Endothelial cell of umbilical vein (primary cell): ENCODE results near the gene KLF1. TPM values are rescaled to one million over a fixed set of nuclear protein-coding genes. Genes with fewer than 3 reads are reported as not detected.

Experiments used
- BruUV-seq: library from RNA; stranded (reverse); fragments of 400-500 nt; replicated peaks from 2 replicates; lab custom pipeline; 2021; lab: Mats Ljungman, UMichigan
- CTCF ChIA-PET: fragments of 300-600, 350-600 bp; sonication (Branson Sonifier 250); formaldehyde crosslinking; loops from one replicate; lab custom pipeline; 2021; ENCODE audit warnings: antibody characterized with exemption, inconsistent platforms; lab: Charles Lee
- POLR2A ChIA-PET: fragments of 300-600, 350-600 bp; sonication (Branson Sonifier 250); formaldehyde crosslinking; loops from one replicate; lab custom pipeline; 2021; ENCODE audit warnings: antibody characterized with exemption, inconsistent platforms; lab: Charles Lee
- DNase-seq: peaks from one replicate; pipeline ENCODE4 v3.0.0-alpha.2; 2011; ENCODE audit warnings: low read depth, low spot score
- FAIRE-seq: peaks from 2 replicates; lab custom pipeline; 2011; peaks lifted over from hg19 to GRCh38; lab: Jason Lieb, UNC
- H2AFZ ChIP-seq: 2 replicates; pipeline ENCODE4 v1.6.0; 2012; ENCODE audit warnings: low read depth, low read length, control low read depth, inconsistent platforms
- H3K27ac ChIP-seq: 2 replicates; pipeline ENCODE4 v1.5.1; 2011; ENCODE audit warnings: low read depth, mild to moderate bottlenecking, control low read depth, low read length, moderate library complexity; ENCODE audit not compliant: insufficient read depth
- H3K27me3 ChIP-seq, 2 experiments: 2 replicates each; pipeline versions ENCODE4 v1.6.0 to v1.6.1; 2011; ENCODE audit warnings: low read length in 2 of 2, mixed read lengths in 1 of 2; ENCODE audit not compliant: control insufficient read depth in 2 of 2, insufficient read depth in 2 of 2
- H3K36me3 ChIP-seq, 2 experiments: 2 replicates in 1 of 2; 3 replicates in 1 of 2; pipeline ENCODE4 v1.5.1; 2011; ENCODE audit warnings: low read length in 2 of 2, mild to moderate bottlenecking in 1 of 2, moderate library complexity in 1 of 2; ENCODE audit not compliant: control insufficient read depth in 2 of 2, insufficient read depth in 2 of 2; ENCODE audit errors: extremely low read depth in 1 of 2
- H3K4me1 ChIP-seq: 3 replicates; pipeline ENCODE4 v1.5.1; 2011; ENCODE audit warnings: mild to moderate bottlenecking, low read length; ENCODE audit not compliant: control insufficient read depth, insufficient read depth; ENCODE audit errors: extremely low read depth
- H3K4me2 ChIP-seq: 2 replicates; pipeline ENCODE4 v1.6.1; 2011; ENCODE audit warnings: low read length, control low read depth, mixed read lengths; ENCODE audit not compliant: insufficient read depth
- H3K4me3 ChIP-seq, 3 experiments: fragments of 200-600 bp in 1 of 3; sonication (generic), shearing (Covaris generic) in 1 of 3; replicated peaks in 1 of 3; 2 replicates each; pipeline ENCODE4 v1.5.1; 2011 to 2016; ENCODE audit warnings: control low read depth in 3 of 3, low read length in 3 of 3, mild to moderate bottlenecking in 2 of 3, inconsistent platforms in 1 of 3, low read depth in 1 of 3, moderate library complexity in 1 of 3; ENCODE audit not compliant: insufficient read depth in 1 of 3
- H3K79me2 ChIP-seq: 2 replicates; pipeline ENCODE4 v1.6.0; 2012; ENCODE audit warnings: low read length, inconsistent platforms; ENCODE audit not compliant: control insufficient read depth, insufficient read depth
- H3K9ac ChIP-seq: replicated peaks from 2 replicates; pipeline ENCODE3; 2011; ENCODE audit warnings: low read length, control low read depth; ENCODE audit not compliant: insufficient read depth; ENCODE audit errors: extremely low read depth
- H3K9me1 ChIP-seq: replicated peaks from 3 replicates; pipeline ENCODE4 v1.6.0; 2011; ENCODE audit warnings: mild to moderate bottlenecking, low read length; ENCODE audit not compliant: control insufficient read depth, insufficient read depth; ENCODE audit errors: extremely low read depth
- H3K9me3 ChIP-seq: replicated peaks from 2 replicates; pipeline ENCODE4 v1.5.1; 2012; ENCODE audit warnings: low read length, inconsistent platforms; ENCODE audit not compliant: control insufficient read depth, insufficient read depth
- H4K20me1 ChIP-seq: replicated peaks from 2 replicates; pipeline ENCODE3; 2011; ENCODE audit warnings: mild to moderate bottlenecking, low read length; ENCODE audit not compliant: control insufficient read depth, insufficient read depth; ENCODE audit errors: extremely low read depth
- CTCF ChIP-seq, 2 donors: IDR thresholded peaks; 1 replicate in 1 of 2; 2 replicates in 1 of 2; pipeline ENCODE4 v1.5.1; 2011; ENCODE audit warnings: low read length in 2 of 2, mild to moderate bottlenecking in 2 of 2, moderate library complexity in 2 of 2, control low read depth in 1 of 2, inconsistent platforms in 1 of 2, low read depth in 1 of 2; ENCODE audit not compliant: insufficient read depth in 1 of 2; ENCODE audit errors: extremely low read depth in 1 of 2
- EZH2 ChIP-seq: IDR thresholded peaks from 2 replicates; pipeline ENCODE4 v1.6.1; 2012; ENCODE audit warnings: borderline replicate concordance, low read depth, mild to moderate bottlenecking, moderate library complexity, low read length, inconsistent platforms; ENCODE audit not compliant: severe bottlenecking
- FOS ChIP-seq: IDR thresholded peaks from 2 replicates; pipeline ENCODE4 v1.6.1; 2011; ENCODE audit warnings: mild to moderate bottlenecking, low read length, moderate library complexity, borderline replicate concordance; ENCODE audit not compliant: insufficient read depth
- GATA2 ChIP-seq: IDR thresholded peaks from 2 replicates; pipeline ENCODE4 v1.7.0; 2011; ENCODE audit warnings: low read depth, mild to moderate bottlenecking, moderate library complexity, mixed read lengths, low read length; ENCODE audit not compliant: insufficient read length, insufficient read depth
- JUN ChIP-seq: IDR thresholded peaks from 2 replicates; pipeline ENCODE4 v1.6.1; 2011; ENCODE audit warnings: borderline replicate concordance, low read depth; ENCODE audit not compliant: insufficient read length, insufficient read depth
- MAX ChIP-seq: IDR thresholded peaks from 2 replicates; pipeline ENCODE4 v1.6.1; 2011; ENCODE audit not compliant: insufficient read depth, insufficient read length
- MYC ChIP-seq: IDR thresholded peaks from one replicate; pipeline ENCODE4 v1.6.1; 2011; ENCODE audit warnings: mild to moderate bottlenecking, low read depth, low read length
- POLR2A ChIP-seq: IDR thresholded peaks from 2 replicates; pipeline ENCODE4 v1.6.1; 2012; ENCODE audit warnings: low read depth, mild to moderate bottlenecking, control low read depth, low read length
- POLR2AphosphoS5 ChIP-seq: IDR thresholded peaks from 2 replicates; pipeline ENCODE4 v1.6.1; 2012; ENCODE audit warnings: low read depth, mild to moderate bottlenecking, control low read depth, low read length, moderate library complexity; ENCODE audit not compliant: insufficient read depth
- dilution Hi-C: fragments of 300-500 bp; cut with MboI; formaldehyde crosslinking; loops from one replicate; pipeline ENCODE4 v1.15.0; 2019; ENCODE audit warnings: low sequenced_read_pairs; ENCODE audit not compliant: extremely low pct_ligation_motif_present
- intact Hi-C: fragments of 100-400 bp; cut with micrococcal nuclease; formaldehyde crosslinking; loops from one replicate; pipeline ENCODE4 v1.10.0; 2022
- polyA plus RNA-seq, 4 experiments: library from polyadenylated mRNA; depleted of rRNA in 3 of 4; stranded (reverse) in 3 of 4; unstranded in 1 of 4; fragments of >200 nt; gene quantifications; 2 replicates each; pipeline versions ENCODE4 v1.2.1 to v1.2.3, GENCODE V29; 2011 to 2012; ENCODE audit warnings: missing spikeins in 1 of 4
- total RNA-seq: library from RNA; stranded (reverse); gene quantifications from 2 replicates; pipeline ENCODE4 v1.2.3, GENCODE V29; 2021

The KLF1 gene
- total and polyA plus RNA-seq, 2 donors (not counting 3 experiments of a cell fraction or from before 2014, with no cell fraction given) = not detected

GRCh38 chr19:12899891-12900518, 13.0 kb upstream of the KLF1 start:
- FAIRE-seq (no peak), DNase-seq (no peak)
- H3K9me3 ChIP-seq = no peaks in the 10 kb centered on the region
- H2AFZ ChIP-seq = no peak overlapping the region
- no peak overlapping the region for H3K4me3 ChIP-seq
- H3K27me3 ChIP-seq = no peaks in the 10 kb centered on the region
- no peak overlapping the region for H3K9ac ChIP-seq
- H3K36me3 ChIP-seq = peaks cover 0 to 5% of the 10 kb centered on the region in 2 experiments
- no peak overlapping the region for H3K27ac ChIP-seq
- intact Hi-C loops (no loop called here), dilution Hi-C loops (no loop called here)
- BruUV-seq = no TSS peak
- ChIA-PET POLR2A (no interaction called here), CTCF (interaction anchor here (1.0 kb wide), 1 partner anchor 15 kb away, joined by 3 read pairs; no protein-coding TSS in a partner anchor)
- no peak overlapping the region for H3K4me2 ChIP-seq
- no peaks in the 10 kb centered on the region for H3K79me2 ChIP-seq
- no peaks in the 10 kb centered on the region for H3K9me1 ChIP-seq
- no peaks in the 10 kb centered on the region for H4K20me1 ChIP-seq
- no peaks in the 10 kb centered on the region for H3K4me1 ChIP-seq
- TF ChIP-seq EZH2 (no peak), JUN (no peak), CTCF (IDR thresholded peaks at IDR 0.05; ENCODE audit: extremely low read depth in 1 of 2, insufficient read depth in 1 of 2, low read depth in 1 of 2, low read length in 2 of 2) (no peak), POLR2A (no peak), GATA2 (no peak), POLR2AphosphoS5 (no peak), MAX (no peak), MYC (no peak), FOS (no peak)
